GM19467 (cell line): ENCODE data around the gene ECEL1.
"Not testable (repeated sequence)": the region's sequence is repeated elsewhere in the genome, so short reads cannot be mapped to it uniquely, and the experiment has no call there.

ENCODE experiments used
- ATAC-seq: cut with Tn5 transposase; IDR thresholded peaks from one replicate; pipeline ENCODE4 v1.9.1; 2021; ENCODE audit warnings: mild to moderate bottlenecking, moderate library complexity; ENCODE audit not compliant: unreplicated experiment

ECEL1 gene

DNA sequence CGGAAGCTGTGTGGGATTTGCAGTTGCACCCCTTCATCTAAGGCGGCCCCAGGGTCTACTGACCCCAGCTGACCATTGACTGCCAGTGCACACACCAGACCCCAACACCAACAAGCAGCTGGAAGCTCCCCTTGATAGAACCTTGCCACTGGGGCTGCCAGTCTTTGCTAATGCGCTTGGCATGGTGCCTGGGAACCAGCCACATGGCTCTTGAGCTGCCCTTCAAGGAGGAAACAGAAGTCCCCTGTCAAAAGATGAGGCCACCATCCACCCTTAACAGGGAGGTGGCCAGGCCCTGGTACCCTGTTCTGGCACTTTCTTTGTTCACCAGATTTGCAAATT, 23.1 kb downstream of the ECEL1 start:
- ATAC-seq = no peak

DNA sequence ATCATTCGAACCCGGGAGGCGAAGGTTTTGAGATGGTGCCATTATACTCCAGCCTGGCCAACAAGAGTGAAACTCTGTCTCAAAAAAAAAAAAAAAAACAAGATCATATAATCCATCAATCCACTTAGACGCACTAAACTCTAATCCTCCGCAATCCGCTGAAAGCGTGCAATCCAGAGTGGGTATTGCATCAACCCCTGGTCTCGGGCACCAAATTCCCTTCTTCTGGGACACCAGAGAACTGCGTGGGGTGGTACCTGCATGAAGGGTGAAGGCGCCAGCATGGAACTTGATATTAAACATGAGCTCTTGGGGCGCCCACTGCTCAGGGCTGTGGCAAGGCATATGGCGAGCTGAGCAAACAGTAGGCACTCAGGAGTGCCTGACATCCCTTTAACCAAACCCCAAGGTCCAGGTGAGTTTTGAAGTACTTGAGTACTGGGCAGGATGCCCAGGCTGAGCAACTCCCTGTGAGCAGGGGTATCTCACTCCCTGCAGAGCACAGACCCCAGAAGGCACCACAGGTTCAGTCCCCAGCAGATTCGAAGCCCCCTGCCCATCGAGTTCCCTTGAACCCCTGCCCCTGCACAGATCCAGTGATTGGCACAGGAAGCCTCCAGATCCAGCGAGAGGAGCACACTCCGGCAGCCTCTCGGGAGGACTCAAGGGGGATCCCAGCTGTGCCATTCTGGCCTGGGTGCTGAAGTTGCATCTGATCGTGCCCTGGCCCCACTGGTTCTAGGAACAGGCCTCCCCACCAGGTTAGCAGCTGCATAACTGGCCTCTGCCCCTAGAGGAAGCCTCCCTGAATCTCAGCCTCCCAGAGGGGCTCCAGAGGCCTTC, 23.7 kb downstream of the ECEL1 start:
- no peak for ATAC-seq

DNA sequence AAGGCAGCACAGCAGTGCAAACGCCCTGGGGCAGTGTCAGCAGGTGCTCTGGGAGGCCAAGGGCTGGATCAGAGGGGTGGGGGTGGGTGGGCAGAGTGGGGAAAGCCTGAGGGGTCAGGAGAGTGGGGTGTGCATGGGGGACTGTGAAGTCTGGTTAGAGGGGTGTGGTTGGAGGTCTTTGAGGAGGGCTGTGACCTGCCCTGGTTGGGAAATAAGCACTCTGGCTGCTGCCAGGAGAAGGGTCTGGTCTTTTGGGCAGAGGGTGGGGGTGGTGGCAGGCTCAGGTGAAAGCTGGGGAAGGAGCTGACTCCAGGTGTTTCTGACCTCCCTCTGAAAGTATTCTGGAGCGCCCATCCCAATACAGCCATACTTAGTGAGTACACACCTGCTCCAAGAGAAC, 27.5 kb downstream of the ECEL1 start:
- no peak for ATAC-seq

DNA sequence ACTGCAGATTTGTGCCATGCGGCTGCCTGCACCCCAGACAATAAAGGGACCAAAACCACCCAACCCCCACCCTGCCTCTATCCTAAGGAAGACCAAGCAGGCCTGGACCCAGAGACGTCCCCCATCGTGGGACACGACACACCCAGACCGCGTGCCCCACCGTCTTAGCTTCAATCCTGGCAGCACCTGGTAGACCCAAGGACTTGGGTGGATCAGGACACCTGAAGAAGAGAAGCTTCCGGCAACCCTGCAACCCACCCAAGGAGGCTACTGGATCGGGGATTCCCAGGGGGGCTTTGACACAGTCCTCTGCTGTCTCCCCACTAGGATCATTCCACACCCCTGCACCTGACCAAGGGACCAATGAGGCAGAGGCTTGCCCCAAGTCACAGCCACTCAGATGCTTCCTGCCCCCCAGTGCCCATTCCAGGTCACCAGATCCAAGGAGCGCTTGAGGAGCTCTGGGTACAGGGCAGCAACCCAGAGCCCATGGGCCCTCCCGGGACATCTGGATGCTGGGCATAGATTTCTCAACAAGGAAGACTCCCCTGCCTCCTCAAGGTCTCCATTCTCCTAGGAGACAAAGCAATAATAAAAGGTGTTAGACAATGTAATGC, 28.1 kb downstream of the ECEL1 start:
- ATAC-seq = no peak

DNA sequence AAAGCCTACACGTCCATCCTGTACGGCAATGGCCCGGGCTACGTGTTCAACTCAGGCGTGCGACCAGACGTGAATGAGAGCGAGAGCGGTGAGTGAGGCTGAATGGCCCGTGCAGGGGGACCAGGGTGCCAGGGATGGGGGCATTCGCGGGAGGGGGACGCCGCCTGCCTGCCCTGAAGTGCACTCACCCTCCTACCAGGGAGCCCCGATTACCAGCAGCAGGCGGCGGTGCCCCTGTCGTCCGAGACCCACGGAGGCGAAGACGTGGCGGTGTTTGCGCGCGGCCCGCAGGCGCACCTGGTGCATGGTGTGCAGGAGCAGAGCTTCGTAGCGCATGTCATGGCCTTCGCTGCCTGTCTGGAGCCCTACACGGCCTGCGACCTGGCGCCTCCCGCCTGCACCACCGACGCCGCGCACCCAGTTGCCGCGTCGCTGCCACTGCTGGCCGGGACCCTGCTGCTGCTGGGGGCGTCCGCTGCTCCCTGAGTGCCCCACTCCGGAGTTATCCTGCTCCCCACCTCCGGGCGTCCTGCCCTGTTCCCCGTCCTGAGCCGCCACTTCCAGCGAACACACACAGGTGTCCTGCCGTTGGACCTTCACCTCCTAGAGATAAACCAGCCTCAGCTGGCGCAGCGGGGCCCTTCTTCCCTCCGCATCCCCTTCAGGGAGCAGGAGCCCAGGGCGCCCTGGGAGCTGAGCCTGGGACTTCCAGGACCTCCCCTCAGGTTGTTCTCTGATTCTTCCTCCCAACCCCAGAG, 28.8 kb downstream of the ECEL1 start:
- ATAC-seq = no peak

DNA sequence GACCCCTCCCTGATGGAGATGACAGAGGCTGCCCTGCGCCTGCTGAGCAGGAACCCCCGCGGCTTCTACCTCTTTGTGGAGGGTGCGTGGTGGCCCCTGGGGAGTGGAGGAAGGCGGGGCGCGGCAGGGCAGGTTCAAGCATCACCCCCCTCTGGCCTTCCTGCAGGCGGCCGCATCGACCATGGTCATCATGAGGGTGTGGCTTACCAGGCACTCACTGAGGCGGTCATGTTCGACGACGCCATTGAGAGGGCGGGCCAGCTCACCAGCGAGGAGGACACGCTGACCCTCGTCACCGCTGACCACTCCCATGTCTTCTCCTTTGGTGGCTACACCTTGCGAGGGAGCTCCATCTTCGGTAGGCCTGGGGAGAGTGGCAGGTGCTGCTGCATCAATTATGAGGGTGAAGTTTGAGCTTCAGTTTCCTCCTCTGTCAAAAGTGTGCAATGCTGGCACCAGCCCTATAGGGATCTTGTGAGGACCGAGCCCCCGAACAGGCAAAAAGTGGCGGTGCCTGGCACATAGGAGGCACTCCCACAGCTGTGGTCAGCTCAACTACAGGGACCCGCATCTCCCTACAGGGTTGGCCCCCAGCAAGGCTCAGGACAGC, 29.5 kb downstream of the ECEL1 start:
- ATAC-seq = no peak

DNA sequence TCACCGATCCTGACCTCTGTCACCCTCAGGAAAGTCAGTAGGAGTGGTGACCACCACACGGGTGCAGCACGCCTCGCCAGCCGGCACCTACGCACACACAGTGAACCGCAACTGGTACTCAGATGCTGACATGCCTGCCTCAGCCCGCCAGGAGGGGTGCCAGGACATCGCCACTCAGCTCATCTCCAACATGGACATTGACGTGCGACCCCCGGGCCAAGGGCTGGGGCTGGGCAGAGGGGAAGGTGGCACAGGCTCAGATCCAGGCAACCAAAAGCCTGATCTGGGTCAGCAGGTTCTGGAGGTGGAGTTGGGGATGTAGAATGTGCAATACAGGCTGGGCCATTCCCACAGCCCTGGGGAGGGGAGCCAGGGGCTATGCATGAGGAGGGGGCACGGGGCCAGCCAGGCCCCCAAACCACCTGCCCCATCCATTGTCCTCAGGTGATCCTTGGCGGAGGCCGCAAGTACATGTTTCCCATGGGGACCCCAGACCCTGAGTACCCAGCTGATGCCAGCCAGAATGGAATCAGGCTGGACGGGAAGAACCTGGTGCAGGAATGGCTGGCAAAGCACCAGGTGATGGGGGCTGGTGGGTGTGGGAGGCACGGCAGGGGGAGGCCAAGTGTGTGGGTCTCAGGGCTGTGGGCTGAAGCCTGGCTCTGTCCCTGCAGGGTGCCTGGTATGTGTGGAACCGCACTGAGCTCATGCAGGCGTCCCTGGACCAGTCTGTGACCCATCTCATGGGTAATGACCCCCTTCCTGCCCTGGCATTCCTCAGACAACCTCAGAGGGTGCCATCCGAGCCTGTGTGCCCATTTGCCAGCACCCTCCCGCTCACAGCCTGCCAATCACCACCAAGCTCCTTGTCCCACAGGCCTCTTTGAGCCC, 30.3 kb downstream of the ECEL1 start:
- ATAC-seq = no peak

DNA sequence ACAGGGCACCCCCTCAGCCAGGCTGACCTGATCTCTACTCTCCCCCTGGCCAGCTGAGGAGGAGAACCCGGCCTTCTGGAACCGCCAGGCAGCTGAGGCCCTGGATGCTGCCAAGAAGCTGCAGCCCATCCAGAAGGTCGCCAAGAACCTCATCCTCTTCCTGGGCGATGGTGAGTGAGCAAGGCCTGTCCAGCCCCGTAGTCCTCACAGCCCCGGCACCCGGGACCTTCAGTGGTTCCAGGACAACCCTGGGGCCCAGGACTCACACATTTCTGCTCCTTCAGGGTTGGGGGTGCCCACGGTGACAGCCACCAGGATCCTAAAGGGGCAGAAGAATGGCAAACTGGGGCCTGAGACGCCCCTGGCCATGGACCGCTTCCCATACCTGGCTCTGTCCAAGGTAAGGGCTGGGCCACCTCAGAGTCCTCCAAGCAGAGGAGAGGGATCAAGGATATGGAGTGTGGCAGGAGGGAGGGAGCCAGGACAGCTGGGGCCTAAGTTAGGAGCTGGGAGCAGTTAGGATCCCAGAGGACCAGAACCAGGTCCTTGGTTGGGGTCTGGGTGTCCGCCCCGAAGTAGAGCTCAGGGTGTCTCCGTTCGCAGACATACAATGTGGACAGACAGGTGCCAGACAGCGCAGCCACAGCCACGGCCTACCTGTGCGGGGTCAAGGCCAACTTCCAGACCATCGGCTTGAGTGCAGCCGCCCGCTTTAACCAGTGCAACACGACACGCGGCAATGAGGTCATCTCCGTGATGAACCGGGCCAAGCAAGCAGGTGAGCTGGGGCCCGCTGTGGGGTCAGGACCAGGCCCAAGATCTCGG, 31.1 kb downstream of the ECEL1 start:
- ATAC-seq = no peak

DNA sequence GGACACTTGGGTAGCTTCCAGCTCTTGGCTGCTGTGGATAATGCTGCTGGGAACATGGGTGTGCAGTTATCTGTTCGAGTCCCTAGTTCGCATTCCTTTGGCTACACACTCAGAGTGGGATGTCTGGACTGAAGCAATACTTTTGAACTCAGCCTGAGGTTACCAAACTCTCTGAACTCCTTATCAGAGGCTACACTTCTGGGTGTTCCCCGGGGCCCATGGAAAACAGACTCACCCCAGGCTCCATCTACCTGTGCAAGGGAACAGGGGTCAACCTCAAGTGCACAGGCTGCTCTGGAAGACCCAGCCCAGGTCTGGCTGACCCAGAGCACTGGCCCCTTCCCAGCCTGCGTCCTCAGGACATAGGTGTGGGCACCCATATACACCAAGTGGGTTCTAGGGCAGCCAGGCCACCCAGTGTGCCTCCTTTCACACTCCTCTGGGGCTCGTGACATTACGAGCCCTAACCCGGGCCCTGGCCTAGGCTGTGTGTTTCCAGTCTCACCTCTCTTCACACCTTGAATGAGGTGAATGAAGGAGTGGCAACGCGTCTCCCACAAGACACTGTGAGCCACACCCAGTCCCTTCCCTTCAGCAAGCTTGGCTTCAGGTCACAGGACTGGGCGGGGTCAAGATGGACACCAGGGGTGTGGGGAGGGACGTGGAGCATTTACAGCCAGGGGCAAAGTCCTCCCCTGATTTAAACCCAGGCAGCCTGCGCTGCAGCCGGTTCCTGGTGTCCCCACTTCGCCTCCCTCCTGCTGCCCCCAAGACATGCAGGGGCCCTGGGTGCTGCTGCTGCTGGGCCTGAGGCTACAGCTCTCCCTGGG, 32.0 kb downstream of the ECEL1 start, which contains the start of gene ALPI:
Gene ALPI, plus strand, starts transcription at position 728 of the 830 bp plus-strand sequence. Its CDS starts 47 bp downstream, at position 775.
- ATAC-seq = no peak

DNA sequence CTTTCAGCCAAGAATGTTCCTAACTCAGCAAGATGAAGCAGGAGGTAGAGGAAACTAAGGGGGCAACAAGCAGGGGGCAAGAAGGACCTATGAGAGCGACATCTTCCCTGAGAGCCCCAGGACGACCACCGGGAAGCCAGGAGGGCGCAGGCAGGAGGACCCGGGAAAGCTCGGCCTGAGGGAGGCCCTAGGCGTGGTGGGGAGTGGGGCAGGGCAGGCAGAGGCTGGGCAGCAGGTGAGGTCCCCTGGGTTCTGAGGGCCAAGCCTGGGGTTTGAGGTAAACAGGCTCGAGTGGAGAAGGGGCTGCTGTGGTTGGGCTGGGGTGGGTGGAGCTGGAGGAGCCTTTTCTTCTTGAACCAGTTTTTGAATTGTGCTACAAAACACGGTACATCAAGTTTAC, 33.0 kb downstream of the ECEL1 start:
- no peak for ATAC-seq

DNA sequence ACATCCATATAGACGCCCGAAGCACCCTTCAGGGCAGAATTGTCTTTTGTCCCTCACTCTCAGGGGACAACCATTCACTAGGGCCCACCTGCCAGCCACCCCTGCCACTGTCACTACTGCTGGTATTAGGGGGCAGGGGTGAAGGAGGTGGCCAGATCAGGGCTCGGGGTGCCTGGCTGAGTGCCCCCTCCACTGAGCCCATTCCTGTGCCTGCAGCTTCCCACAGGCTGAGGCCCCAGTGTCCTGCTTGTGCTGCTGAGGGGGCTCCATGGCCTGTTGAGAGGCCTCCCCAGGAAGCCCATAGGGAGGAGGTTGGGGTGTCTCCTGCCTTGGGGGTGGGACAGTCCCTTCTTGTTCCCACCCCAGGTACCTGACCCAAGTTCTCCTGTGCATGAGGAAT, 36.0 kb downstream of the ECEL1 start:
- not testable (repeated sequence) for ATAC-seq

DNA sequence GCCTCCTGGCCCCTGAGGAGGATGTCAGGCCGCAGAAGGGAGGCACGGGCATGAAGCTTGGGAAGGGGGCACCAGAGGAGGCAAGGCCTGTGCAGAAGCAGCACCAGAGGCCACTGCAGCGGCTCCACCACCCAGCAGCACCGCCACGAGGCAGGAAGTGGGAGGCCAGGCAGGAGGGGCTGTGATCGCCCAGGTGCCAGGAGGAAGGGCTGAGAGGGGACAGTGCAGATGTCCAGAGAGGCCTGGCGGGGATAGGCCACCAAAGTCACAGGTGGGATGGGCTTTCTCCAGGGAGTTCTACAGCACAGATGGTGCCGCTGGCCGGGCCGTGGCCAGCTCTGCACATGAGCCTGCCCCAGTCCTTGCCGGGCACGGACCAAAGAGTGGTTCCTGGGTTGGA, 37.7 kb downstream of the ECEL1 start:
- no peak for ATAC-seq

DNA sequence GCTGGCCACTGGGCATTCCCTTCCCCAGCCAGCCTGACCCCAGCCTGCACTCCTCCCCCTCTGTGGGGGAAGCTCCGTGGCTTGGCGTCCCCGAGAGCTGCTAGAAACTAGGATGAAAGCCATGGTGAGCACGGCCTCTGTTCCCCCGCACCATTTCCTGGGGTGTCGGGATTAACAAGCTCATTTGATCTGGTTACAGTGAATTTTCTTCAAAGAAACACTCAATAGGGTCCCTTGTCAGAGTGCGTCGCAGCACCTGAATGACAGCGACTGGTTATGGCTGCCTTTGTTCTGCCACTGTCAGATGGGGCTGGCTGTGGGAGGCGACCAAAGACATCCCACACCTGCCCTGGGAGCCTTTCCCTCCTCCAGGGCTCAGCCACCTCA, 39.3 kb downstream of the ECEL1 start:
- ATAC-seq = no peak

DNA sequence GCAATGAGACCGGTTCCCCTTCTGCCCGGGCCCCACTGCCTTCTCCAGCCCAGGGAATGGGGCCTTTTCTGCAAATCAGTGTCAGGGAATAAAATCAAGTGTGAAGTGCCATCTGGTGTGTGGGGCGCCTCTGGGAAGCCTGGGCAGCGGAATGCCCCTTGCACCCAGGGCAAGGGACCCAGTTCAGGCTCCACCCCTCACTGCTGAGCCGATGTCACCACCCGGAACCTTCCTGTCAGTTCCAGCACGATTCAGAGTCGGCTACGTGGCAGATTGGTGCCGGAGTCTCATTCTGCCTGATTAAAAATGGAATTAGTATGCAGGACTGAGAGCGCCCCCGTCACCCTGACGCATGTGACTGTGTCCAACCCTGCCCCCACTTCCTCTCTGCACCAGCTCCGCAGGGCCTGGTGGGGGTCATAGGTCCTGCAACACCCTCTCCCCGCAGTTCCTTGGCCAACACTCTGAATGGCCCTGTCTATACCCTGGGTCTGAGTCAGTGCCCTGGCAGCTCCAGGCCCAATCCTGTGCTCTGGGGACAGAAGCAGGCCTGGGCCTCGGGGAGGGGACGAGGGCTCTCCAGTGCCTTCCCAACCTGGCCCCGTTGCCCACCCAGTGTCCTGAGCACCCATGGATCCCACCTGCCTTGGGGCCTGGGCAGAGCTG, 39.9 kb downstream of the ECEL1 start:
- no peak for ATAC-seq

DNA sequence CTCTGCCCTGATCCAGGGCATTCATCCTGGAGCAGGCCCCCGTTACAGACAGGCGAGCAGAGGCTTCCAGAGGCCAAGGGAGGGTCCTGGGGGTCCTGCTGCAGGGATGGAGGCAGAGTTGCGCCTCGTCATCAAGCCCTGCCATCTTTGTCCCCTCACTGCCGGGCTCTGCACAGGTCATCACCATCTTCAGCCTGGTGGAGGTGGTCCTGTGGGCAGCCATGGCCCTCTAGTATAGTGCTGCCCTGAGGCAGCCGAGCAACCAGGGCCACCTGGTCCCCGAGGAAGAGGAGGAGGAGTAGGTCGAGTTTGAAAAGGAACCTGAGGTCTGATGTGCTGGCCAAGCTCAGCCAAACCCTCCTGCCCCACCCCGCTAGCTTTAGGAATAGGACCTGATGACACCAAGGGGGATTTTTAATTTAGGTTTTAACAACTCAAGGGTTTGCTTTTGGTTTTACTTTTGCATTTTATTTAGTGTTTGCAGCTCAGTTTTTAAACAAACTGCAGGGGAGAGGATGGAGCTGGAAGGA, 40.5 kb downstream of the ECEL1 start:
- ATAC-seq = no peak

DNA sequence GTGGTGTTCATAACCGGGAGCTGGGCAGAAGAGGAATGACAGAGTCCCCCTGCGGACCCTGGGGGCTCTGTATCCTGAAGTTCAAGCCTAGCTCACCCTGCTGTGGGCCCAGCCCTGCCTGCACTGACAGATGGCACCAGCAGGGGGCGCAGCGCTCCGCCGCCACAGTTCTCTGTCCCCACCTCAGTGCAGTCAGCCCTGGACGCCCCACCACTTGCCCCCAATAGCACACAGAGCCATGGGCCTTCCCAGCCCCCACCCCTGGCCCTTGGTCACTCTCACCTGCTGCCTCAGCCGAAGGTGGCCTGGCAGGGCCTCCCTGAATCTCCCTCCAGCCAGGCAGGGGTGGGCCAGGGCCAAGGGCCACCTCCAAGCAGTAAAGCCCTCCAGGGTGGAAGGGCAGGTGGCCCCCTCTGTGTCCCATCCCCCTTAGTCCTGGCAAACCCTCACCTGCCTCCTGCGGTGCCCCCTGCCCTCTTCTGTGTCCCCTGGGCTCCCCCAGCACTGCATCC, 41.3 kb downstream of the ECEL1 start:
- ATAC-seq = not testable (repeated sequence)

DNA sequence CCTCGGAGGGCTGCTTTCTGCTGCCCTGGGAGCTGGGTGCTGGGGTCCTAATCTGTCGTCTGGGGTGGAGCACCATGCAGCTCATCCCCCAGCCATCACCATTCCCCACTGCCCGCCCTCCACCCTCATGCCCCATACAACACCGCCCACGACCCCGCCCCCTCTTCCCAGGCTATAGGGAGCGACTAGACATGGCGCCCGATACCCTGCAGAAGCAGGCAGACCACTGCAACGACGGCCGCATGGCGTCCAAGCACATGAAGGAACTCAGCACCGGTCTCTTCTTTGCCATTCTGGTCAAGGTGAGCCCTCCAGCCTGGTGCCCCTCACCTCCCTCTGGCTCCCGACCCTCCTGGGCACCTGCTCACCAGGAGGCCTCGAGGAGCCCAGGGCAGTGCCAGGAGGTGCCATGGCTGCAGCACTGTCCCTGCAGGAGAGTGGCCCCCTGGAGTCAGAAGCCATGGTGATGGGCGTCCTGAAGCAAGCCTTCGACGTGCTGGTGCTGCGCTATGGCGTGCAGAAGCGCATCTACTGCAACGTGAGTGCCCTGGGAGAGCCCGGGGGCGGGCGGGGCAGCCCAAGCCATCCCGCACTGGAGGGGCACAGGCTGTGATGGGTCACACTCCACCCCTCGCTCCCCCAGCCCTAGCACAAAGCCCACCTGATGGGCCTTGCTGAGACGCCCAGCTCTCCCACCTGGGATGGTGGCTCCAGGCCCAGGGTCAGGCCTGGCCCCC, 42.3 kb downstream of the ECEL1 start:
- not testable (repeated sequence) for ATAC-seq
